ENCODE results near the gene CGNL1. TPM values are rescaled to one million over a fixed set of nuclear protein-coding genes. Genes with fewer than 3 reads are reported as not detected.

CGNL1 gene
- total RNA-seq, 1 experiment from 2014 or later, result 0.43 TPM

- DNase-seq (ENCODE audit: low spot score), result no peak
Measured at GRCh38 chr15:57525581-57525980, 149.3 kb downstream of the CGNL1 start.

GRCh38 chr15:57526076-57526475 lies 149.8 kb downstream of the CGNL1 start:
- DNase-seq (ENCODE audit: low spot score), result no peak

GRCh38 chr15:57526615-57527014 lies 150.3 kb downstream of the CGNL1 start:
- no peak for DNase-seq (ENCODE audit: low spot score)

- peak; percentile 86 for DNase-seq (ENCODE audit: low spot score)
Measured at GRCh38 chr15:57527382-57528091, 151.2 kb downstream of the CGNL1 start.

GRCh38 chr15:57528940-57529565 lies 152.7 kb downstream of the CGNL1 start:
- no peak for DNase-seq (ENCODE audit: low spot score)

- no peak for DNase-seq (ENCODE audit: low spot score)
Measured at GRCh38 chr15:57529748-57530147, 153.4 kb downstream of the CGNL1 start.

- DNase-seq (ENCODE audit: low spot score), result no peak
Measured at GRCh38 chr15:57532731-57533447, 156.6 kb downstream of the CGNL1 start.

GRCh38 chr15:57533448-57533799 lies 157.1 kb downstream of the CGNL1 start:
- no peak for DNase-seq (ENCODE audit: low spot score)

- no peak for DNase-seq (ENCODE audit: low spot score)
Measured at GRCh38 chr15:57534281-57534680, 158.0 kb downstream of the CGNL1 start.

GRCh38 chr15:57537072-57537471 lies 160.8 kb downstream of the CGNL1 start:
- peak; percentile 94 for DNase-seq (ENCODE audit: low spot score)

GRCh38 chr15:57537488-57538264 lies 161.4 kb downstream of the CGNL1 start:
- no peak for DNase-seq (ENCODE audit: low spot score)

GRCh38 chr15:57538265-57538529 lies 161.9 kb downstream of the CGNL1 start:
- no peak for DNase-seq (ENCODE audit: low spot score)

GRCh38 chr15:57538821-57539220 lies 162.5 kb downstream of the CGNL1 start:
- no peak for DNase-seq (ENCODE audit: low spot score)

GRCh38 chr15:57540211-57540610 lies 163.9 kb downstream of the CGNL1 start:
- no peak for DNase-seq (ENCODE audit: low spot score)

- DNase-seq (ENCODE audit: low spot score), result no peak
Measured at GRCh38 chr15:57540736-57541135, 164.4 kb downstream of the CGNL1 start.

- DNase-seq (ENCODE audit: low spot score), result no peak
Measured at GRCh38 chr15:57541271-57541670, 165.0 kb downstream of the CGNL1 start.

- DNase-seq (ENCODE audit: low spot score), result peak; percentile 68
Measured at GRCh38 chr15:57541805-57542504, 165.7 kb downstream of the CGNL1 start.

GRCh38 chr15:57542505-57542817 lies 166.2 kb downstream of the CGNL1 start:
- DNase-seq (ENCODE audit: low spot score), result no peak

- no peak for DNase-seq (ENCODE audit: low spot score)
Measured at GRCh38 chr15:57544848-57545480, 168.7 kb downstream of the CGNL1 start.

GRCh38 chr15:57545995-57546394 lies 169.7 kb downstream of the CGNL1 start:
- DNase-seq (ENCODE audit: low spot score), result no peak

GRCh38 chr15:57547243-57547755 lies 171.0 kb downstream of the CGNL1 start:
- DNase-seq (ENCODE audit: low spot score), result no peak

All from H4 (cell line).